HEK293T (cell line): ENCODE data around the gene NKTR.

Source experiments
- ARNT ChIP-seq: fragments of 450-650 bp; IDR thresholded peaks from 2 replicates; pipeline ENCODE4 v1.6.1; 2017; ENCODE audit warnings: mild to moderate bottlenecking
- BHLHE40 ChIP-seq: fragments of 450-650 bp; IDR thresholded peaks from 2 replicates; pipeline ENCODE4 v1.6.1; 2016; ENCODE audit warnings: mild to moderate bottlenecking, moderate library complexity, borderline replicate concordance
- ELF4 ChIP-seq: fragments of 450-650 bp; IDR thresholded peaks from 2 replicates; pipeline ENCODE4 v1.6.1; 2017; ENCODE audit warnings: antibody characterized with exemption
- FOXM1 ChIP-seq: fragments of 450-650 bp; IDR thresholded peaks from 2 replicates; pipeline ENCODE4 v1.6.1; 2017; ENCODE audit warnings: mild to moderate bottlenecking, borderline replicate concordance
- L3MBTL2 ChIP-seq: fragments of 450-650 bp; conservative IDR thresholded peaks from 2 replicates; pipeline ENCODE4 v1.6.1; 2016; ENCODE audit warnings: mild to moderate bottlenecking
- SP1 ChIP-seq: fragments of 450-650 bp; IDR thresholded peaks from 2 replicates; pipeline ENCODE4 v1.6.1; 2017
- TARDBP ChIP-seq: fragments of 450-650 bp; IDR thresholded peaks from 2 replicates; pipeline ENCODE4 v1.6.1; 2016
- ZNF384 ChIP-seq: fragments of 450-650 bp; IDR thresholded peaks from 2 replicates; pipeline ENCODE4 v1.6.1; 2016
- TF ChIP-seq, protein P1 (sequence below): fragments of 450-650 bp; IDR thresholded peaks from 2 replicates; pipeline ENCODE4 v1.6.1; 2016

DNA sequence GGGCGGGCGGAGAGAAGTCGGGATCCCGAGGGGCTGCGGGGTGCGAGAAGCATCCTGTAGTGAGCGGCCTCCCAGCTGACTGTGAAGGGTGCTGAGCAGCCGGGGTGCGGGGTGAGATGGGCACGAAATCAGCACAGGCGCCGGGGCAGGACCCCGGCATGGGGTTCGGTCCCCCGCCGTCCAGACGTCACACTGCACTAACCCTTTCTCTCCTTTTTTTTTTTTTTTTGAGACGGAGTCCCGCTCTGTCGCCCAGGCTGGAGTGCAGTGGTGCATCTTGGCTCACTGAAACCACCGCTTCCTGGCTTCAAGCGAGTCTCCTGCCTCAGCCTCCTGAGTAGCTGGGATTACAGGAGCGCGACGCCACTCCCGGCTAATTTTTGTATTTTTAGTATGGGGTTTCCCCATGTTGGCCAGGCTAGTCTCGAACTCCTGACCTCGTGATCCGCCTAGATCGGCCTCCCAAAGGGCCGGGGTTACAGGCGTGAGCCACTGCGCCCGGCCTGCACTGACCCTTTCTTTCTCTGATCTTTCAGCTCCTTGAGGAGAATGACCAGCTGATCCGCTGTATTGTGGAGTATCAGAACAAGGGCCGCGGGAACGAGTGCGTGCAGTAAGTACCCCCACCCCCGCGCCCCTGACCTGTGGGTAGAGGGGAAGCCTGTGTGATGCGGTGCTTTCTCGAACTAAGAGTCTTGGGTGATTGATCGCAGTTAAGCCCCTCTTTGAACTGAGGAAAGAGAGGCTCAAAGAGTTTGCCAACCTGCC, 9.3 kb upstream of the NKTR start:
- TF ChIP-seq TARDBP (no peak), FOXM1 (no peak), ELF4 (no peak), BHLHE40 (no peak), SP1 (no peak), ZNF384 (no peak), ARNT (no peak), L3MBTL2 (no peak)
- TF ChIP-seq, protein P1, sequence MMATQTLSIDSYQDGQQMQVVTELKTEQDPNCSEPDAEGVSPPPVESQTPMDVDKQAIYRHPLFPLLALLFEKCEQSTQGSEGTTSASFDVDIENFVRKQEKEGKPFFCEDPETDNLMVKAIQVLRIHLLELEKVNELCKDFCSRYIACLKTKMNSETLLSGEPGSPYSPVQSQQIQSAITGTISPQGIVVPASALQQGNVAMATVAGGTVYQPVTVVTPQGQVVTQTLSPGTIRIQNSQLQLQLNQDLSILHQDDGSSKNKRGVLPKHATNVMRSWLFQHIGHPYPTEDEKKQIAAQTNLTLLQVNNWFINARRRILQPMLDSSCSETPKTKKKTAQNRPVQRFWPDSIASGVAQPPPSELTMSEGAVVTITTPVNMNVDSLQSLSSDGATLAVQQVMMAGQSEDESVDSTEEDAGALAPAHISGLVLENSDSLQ = no peak
